ENCODE results near the gene ARMCX5.

DNA sequence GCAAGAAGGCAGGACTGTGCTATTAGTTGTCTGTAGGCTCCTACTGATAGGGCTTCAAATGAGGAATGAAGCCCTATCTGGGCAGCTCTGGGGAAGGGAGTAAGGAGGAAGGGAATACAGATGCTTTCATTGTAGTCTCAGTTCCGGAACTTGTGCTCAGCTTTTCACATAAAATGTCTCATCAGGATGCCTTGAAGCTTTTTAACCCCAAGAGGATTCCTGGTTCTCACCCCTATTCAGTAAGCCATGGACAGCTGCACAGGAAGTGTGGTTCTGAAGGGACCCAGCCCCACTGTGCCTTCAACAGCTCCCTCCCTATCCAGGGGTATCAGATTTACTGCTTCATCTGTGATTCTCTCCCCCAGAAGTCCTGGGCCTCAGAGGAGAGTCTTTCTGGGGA lies 5.0 kb downstream of the ARMCX5 start:
- TF ChIP-seq, protein P1, sequence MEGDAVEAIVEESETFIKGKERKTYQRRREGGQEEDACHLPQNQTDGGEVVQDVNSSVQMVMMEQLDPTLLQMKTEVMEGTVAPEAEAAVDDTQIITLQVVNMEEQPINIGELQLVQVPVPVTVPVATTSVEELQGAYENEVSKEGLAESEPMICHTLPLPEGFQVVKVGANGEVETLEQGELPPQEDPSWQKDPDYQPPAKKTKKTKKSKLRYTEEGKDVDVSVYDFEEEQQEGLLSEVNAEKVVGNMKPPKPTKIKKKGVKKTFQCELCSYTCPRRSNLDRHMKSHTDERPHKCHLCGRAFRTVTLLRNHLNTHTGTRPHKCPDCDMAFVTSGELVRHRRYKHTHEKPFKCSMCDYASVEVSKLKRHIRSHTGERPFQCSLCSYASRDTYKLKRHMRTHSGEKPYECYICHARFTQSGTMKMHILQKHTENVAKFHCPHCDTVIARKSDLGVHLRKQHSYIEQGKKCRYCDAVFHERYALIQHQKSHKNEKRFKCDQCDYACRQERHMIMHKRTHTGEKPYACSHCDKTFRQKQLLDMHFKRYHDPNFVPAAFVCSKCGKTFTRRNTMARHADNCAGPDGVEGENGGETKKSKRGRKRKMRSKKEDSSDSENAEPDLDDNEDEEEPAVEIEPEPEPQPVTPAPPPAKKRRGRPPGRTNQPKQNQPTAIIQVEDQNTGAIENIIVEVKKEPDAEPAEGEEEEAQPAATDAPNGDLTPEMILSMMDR (IDR thresholded peaks at IDR 0.05; ENCODE audit: poor library complexity) = no peak
- TF ChIP-seq EZH2 (IDR thresholded peaks at IDR 0.05; ENCODE audit: borderline replicate concordance) = no peak
